H1 (cell line): ENCODE results near the gene PAIP2. TPM values are rescaled to one million over a fixed set of nuclear protein-coding genes. Genes with fewer than 3 reads are reported as not detected.

Source experiments
- EGR1 ChIP-seq: IDR thresholded peaks from 2 replicates; pipeline ENCODE4 v1.6.1; 2011; ENCODE audit warnings: low read depth, low read length, borderline replicate concordance
- NANOG ChIP-seq: IDR thresholded peaks from 2 replicates; pipeline ENCODE4 v1.6.1; 2011; ENCODE audit warnings: low read length, low read depth, mild to moderate bottlenecking, inconsistent platforms; ENCODE audit not compliant: insufficient read depth, poor library complexity, severe bottlenecking
- POLR2A ChIP-seq, 2 experiments: IDR thresholded peaks; 1 replicate in 1 of 2; 2 replicates in 1 of 2; pipeline ENCODE4 v1.6.1; 2011; ENCODE audit warnings: low read depth in 2 of 2, low read length in 2 of 2, mild to moderate bottlenecking in 2 of 2; ENCODE audit errors: control extremely low read depth in 1 of 2
- POU5F1 ChIP-seq: IDR thresholded peaks from 2 replicates; pipeline ENCODE4 v1.6.1; 2011; ENCODE audit warnings: low read depth, mild to moderate bottlenecking, low read length, moderate library complexity
- RFX5 ChIP-seq: IDR thresholded peaks from 2 replicates; pipeline ENCODE4 v1.6.1; 2011; ENCODE audit warnings: low read depth, low read length, improper control_type of control experiment, borderline replicate concordance
- polyA plus RNA-seq, 7 experiments: library from polyadenylated mRNA; depleted of rRNA in 3 of 7; stranded (reverse) in 5 of 7; unstranded in 2 of 7; fragments of >200 nt in 5 of 7; fragments of 200-250 nt in 2 of 7; gene quantifications; 1 replicate in 5 of 7; 2 replicates in 1 of 7; 4 replicates in 1 of 7; pipeline versions ENCODE4 v1.2.1 to v1.2.3, GENCODE V29; 2011 to 2013; ENCODE audit warnings: missing spikeins in 2 of 7, mixed read lengths in 2 of 7
- total RNA-seq: library from RNA; stranded (reverse); fragmentation: NEBNext Ultra II Directional; extraction: Animal tissue kit (Norgen Biotek cat#: 25700); gene quantifications from 2 replicates; pipeline ENCODE4 v1.2.1, GENCODE V29; 2021
- TF ChIP-seq, protein P1 (sequence below): IDR thresholded peaks from 2 replicates; pipeline ENCODE4 v1.6.1; 2011; ENCODE audit warnings: low read length, improper control_type of control experiment
- TF ChIP-seq, protein P2 (sequence below): fragments of 300-600 bp; sonication (generic); IDR thresholded peaks from 2 replicates; pipeline ENCODE4 v1.7.1; 2012; ENCODE audit warnings: low read length, moderate library complexity, mild to moderate bottlenecking, inconsistent platforms; ENCODE audit not compliant: insufficient replicate concordance

Gene PAIP2
- total and polyA plus RNA-seq, 2 of the 8 experiments (the other 6 are each of a cell fraction or from before 2014, with no cell fraction given), result 87.6 to 162 TPM

DNA sequence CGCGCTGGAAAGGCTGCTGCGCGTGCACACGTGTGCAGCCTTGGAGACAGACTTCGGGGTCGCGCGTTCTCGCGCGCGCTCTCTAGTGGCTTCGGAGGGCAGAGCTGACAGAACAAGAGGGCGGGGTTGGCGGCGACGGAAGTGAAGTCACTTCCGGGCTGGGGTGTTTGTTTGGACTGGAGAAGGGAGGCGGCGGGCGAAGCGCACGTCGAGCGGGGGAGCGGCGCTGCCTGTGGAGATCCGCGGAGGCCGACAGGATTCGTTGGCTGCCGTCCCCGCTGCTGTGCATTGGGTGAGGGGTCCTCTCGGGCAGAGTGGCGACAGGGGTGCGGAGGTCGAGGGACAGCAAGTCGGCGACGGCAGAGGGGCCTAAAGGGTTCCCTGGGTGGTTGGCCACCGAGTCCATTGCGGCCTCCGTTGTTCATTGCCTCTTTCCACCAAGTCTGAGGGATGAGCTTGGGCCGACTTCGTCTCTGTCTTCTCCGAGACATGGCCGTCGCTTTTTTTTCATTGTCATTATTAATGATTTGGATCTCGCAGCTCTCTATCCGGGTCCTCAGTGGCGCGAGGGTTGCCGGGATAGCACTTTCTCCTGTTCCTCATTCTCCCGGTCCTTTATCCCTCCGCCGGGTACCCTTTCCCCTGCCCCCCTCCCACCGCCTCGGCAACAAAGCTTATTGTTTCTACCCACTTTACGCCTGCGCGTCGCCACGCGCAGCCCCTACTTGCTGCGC is at the start of gene PAIP2 (continued):
- TF ChIP-seq, protein P1, sequence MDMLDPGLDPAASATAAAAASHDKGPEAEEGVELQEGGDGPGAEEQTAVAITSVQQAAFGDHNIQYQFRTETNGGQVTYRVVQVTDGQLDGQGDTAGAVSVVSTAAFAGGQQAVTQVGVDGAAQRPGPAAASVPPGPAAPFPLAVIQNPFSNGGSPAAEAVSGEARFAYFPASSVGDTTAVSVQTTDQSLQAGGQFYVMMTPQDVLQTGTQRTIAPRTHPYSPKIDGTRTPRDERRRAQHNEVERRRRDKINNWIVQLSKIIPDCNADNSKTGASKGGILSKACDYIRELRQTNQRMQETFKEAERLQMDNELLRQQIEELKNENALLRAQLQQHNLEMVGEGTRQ, result peak; percentile 74
- no peak for TF ChIP-seq EGR1
- peak; percentile 95 to 96 for TF ChIP-seq POLR2A (IDR thresholded peaks at IDR 0.05; ENCODE audit: control extremely low read depth in 1 of 2, low read depth in 2 of 2, low read length in 2 of 2)
- TF ChIP-seq POU5F1, result no peak
- TF ChIP-seq, protein P2, sequence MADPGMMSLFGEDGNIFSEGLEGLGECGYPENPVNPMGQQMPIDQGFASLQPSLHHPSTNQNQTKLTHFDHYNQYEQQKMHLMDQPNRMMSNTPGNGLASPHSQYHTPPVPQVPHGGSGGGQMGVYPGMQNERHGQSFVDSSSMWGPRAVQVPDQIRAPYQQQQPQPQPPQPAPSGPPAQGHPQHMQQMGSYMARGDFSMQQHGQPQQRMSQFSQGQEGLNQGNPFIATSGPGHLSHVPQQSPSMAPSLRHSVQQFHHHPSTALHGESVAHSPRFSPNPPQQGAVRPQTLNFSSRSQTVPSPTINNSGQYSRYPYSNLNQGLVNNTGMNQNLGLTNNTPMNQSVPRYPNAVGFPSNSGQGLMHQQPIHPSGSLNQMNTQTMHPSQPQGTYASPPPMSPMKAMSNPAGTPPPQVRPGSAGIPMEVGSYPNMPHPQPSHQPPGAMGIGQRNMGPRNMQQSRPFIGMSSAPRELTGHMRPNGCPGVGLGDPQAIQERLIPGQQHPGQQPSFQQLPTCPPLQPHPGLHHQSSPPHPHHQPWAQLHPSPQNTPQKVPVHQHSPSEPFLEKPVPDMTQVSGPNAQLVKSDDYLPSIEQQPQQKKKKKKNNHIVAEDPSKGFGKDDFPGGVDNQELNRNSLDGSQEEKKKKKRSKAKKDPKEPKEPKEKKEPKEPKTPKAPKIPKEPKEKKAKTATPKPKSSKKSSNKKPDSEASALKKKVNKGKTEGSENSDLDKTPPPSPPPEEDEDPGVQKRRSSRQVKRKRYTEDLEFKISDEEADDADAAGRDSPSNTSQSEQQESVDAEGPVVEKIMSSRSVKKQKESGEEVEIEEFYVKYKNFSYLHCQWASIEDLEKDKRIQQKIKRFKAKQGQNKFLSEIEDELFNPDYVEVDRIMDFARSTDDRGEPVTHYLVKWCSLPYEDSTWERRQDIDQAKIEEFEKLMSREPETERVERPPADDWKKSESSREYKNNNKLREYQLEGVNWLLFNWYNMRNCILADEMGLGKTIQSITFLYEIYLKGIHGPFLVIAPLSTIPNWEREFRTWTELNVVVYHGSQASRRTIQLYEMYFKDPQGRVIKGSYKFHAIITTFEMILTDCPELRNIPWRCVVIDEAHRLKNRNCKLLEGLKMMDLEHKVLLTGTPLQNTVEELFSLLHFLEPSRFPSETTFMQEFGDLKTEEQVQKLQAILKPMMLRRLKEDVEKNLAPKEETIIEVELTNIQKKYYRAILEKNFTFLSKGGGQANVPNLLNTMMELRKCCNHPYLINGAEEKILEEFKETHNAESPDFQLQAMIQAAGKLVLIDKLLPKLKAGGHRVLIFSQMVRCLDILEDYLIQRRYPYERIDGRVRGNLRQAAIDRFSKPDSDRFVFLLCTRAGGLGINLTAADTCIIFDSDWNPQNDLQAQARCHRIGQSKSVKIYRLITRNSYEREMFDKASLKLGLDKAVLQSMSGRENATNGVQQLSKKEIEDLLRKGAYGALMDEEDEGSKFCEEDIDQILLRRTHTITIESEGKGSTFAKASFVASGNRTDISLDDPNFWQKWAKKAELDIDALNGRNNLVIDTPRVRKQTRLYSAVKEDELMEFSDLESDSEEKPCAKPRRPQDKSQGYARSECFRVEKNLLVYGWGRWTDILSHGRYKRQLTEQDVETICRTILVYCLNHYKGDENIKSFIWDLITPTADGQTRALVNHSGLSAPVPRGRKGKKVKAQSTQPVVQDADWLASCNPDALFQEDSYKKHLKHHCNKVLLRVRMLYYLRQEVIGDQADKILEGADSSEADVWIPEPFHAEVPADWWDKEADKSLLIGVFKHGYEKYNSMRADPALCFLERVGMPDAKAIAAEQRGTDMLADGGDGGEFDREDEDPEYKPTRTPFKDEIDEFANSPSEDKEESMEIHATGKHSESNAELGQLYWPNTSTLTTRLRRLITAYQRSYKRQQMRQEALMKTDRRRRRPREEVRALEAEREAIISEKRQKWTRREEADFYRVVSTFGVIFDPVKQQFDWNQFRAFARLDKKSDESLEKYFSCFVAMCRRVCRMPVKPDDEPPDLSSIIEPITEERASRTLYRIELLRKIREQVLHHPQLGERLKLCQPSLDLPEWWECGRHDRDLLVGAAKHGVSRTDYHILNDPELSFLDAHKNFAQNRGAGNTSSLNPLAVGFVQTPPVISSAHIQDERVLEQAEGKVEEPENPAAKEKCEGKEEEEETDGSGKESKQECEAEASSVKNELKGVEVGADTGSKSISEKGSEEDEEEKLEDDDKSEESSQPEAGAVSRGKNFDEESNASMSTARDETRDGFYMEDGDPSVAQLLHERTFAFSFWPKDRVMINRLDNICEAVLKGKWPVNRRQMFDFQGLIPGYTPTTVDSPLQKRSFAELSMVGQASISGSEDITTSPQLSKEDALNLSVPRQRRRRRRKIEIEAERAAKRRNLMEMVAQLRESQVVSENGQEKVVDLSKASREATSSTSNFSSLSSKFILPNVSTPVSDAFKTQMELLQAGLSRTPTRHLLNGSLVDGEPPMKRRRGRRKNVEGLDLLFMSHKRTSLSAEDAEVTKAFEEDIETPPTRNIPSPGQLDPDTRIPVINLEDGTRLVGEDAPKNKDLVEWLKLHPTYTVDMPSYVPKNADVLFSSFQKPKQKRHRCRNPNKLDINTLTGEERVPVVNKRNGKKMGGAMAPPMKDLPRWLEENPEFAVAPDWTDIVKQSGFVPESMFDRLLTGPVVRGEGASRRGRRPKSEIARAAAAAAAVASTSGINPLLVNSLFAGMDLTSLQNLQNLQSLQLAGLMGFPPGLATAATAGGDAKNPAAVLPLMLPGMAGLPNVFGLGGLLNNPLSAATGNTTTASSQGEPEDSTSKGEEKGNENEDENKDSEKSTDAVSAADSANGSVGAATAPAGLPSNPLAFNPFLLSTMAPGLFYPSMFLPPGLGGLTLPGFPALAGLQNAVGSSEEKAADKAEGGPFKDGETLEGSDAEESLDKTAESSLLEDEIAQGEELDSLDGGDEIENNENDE, result no peak
- peak; percentile 47; the same call in 1 of the 2 replicates for TF ChIP-seq RFX5
- TF ChIP-seq NANOG, result no peak
